HuH-7 (cell line): ENCODE data around the gene PHC2.
"Not testable (repeated sequence)": the region's sequence is repeated elsewhere in the genome, so short reads cannot be mapped to it uniquely, and the experiment has no call there.

ENCODE experiments used
- DNase-seq: peaks from one replicate; pipeline ENCODE4 v3.0.0; 2011; ENCODE audit warnings: low spot score

The PHC2 gene

DNA sequence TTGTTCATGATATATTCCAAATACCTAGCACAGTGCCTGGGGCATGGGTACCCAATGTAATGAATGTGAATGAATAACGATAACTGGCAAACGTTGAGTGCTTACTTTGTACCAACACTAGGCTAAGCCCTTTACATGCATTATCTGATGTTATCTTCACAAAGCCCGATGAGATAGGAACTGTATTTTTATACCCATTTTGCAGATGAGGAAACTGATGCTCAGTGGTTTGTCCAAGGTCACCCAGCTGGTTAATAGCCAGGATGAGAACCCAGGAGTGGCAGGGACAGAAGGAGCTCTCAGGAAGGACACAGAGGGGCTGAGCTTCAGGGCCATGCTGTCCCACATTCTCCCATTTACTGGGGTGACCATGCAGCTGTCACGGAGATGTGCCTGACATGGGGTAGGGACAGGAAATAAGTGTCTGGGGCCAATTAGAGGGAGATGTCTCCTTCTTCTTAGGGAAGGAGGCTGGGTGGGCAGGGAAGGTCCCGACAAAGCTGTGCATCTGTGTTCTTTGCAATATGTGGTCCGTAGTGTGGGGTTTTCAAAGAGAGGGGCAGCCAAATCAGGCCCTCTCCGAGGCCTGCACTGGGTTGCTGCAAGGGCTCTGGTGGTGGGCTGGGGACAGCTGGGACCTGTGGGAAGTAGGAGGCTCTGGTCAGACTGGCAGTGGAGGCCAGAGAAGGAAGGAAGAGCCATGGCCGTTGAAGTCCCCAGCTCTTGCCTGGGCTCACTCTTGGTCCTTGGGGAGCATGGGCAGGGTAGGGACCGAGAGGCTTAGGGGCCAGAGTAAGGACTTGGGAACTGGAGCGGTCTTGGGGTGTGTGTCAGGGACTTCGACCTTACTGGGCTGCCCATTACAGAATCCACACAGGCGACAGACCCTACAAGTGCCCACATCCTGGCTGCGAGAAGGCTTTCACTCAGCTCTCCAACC is 136.6 kb downstream of the PHC2 start:
- no peak for DNase-seq

DNA sequence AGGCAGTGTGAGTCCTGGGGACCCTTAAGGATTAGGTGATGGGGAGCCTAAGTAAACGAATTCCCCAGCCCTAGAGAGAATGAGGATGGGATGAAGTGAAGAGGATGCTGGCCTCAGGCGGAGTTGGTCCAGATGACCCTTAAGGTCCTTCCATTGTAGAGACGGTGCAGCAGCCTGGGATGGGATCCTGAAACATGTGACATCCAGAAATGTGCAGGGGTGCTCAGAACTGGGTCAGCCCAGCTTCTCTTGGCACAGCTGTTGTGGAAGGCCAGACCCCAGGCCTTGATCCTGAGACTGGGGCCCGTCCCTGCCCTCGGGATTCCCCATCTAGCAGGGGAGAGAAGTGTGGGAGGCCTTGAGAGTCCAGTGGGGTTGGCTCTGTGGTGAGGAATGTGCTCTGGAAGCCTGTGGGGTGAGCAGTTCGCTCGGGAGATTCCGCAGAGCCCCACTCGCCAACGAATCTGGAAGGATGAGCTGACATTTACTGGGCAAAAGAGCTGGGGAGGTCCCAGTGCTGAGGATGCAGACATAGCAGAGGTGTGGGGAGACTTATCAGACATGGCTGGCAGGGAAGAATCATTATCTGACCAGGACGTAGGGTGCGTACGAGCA is 138.1 kb downstream of the PHC2 start:
- DNase-seq = no peak

DNA sequence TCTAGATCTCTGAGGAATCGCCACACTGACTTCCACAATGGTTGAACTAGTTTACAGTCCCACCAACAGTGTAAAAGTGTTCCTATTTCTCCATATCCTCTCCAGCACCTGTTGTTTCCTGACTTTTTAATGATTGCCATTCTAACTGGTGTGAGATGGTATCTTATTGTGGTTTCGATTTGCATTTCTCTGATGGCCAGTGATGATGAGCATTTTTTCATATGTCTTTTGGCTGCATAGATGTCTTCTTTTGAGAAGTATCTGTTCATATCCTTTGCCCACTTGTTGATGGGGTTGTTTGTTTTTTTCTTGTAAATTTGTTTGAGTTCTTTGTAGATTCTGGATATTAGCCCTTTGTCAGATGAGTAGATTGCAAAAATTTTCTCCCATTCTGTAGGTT is 140.3 kb downstream of the PHC2 start:
- DNase-seq = not testable (repeated sequence)

DNA sequence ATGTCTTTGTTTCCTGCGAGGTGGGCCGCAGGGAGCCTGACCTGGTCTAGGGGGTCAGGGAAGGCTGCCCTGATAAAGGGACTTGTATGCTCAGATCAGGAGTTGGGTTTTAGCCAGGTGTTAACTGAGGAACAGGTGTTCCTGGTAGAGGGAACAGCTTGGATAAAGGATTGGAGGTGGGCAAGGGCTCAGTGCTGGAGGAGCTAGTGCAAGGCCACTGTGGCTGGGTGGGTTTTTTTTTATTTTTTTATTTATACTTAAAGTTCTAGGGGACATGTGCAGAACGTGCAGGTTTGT is 141.1 kb downstream of the PHC2 start:
- no peak for DNase-seq

DNA sequence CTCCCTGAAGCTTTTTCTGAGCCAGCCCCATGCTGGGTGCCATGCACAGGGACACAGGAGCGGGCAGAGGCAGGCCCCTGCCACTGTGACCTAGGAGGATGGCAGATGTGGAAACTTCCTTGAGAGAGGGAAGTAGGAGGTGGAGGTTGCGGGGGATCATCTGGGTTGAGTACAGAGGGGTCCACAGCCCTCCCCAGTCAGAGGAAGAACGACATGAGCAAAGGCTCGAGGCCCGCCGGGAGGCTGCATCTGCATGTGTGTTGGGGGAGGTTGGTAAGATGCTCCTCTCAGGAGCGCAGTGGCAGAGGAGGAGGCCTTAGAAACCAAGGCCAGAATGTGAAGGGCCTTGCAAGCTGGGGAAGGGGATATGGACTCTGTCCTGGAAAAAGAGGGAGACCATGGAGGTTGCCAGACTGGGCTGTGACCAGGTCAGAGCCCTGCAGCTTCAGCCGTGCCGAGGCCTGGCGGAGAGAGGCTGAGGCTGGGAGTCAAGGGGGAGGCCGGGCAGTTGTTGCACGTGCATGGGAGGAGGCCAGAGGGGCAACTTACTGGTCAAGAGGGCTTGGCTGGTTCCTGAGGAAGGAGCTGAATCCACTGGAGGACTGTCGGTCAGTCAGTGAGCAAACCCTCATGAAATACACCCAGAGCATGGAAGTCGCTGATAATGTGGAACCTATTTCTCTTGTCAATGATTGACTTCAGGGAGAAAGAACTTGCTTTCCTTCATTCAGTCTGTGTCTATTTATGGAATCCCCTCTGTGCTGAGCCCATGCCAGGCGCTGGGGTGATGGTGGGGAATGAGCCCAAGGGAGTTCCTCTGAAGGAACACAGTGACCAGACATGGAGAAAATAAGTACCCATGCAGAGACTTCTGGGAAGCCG is 141.7 kb downstream of the PHC2 start:
- no peak for DNase-seq

DNA sequence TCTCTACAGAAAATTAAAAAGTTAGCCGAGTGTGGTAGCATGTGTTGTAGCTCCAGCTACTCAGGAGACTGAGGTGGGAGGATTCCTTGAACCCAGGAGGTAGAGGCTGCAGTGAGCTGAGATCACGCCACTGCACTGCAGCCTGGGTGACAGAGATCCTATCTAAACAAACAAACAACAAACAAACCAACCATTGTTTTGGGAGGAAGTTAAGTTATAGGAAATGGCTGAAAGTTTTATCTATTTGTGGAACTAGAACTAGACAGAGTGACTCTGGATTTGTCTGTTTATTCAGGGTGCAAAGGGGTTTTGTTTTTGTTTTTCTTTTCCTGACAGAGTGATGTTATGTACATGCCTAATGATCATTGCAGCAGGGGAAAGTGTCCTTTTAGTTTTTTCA is 143.6 kb downstream of the PHC2 start:
- no peak for DNase-seq

DNA sequence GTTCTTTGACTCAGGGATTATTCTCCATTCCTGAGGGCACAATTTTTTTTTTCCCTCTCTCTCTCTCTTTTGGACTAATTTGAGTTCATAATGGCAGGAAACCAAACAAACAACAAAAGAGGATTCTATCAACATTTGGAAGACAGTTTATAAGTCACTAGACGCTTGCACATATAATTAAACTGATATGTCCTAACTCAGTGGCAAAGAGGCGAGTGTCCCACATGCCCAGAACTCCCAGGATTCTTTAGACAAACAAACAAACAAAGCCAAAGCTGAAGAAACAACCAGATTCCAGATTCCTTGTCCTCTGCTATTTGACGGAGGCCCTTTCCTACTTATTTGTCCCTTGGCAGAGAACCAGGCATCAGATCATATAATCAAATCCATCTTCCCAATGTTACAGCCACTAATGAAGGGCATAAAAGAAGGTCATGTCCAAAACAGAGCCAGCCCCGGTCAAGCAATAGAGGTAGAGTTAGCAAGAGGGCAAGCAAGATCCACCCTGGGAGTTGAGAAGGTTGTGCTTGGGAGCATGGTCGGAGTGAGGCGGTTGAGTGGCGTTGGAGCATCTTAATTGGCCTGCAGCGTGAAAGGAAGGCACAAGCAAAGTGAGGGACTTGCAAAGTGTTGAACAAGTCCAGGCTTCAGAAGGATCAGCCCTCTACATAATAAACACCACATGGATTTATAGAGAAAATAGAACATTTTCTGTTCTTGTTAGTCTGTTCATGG is 144.3 kb downstream of the PHC2 start:
- DNase-seq = no peak

DNA sequence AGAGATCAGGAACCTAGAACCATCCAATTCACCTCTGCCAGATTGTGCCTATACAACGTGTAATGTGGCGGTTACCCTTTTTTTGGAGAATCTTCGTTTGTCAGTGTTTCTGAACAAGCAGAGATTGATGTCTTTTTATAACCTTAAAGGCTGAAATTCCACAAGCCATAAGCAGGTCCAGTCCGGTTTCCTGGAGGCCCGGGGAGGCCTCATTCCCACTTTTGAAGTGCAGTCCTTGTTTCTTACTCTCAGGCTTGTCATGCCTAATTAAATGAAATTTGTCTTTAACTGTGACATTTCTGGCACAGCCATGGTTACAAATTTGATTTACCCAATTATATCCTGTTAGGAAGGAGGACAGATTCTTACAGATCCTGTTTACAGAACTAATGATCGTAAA is 146.8 kb downstream of the PHC2 start:
- no peak for DNase-seq

DNA sequence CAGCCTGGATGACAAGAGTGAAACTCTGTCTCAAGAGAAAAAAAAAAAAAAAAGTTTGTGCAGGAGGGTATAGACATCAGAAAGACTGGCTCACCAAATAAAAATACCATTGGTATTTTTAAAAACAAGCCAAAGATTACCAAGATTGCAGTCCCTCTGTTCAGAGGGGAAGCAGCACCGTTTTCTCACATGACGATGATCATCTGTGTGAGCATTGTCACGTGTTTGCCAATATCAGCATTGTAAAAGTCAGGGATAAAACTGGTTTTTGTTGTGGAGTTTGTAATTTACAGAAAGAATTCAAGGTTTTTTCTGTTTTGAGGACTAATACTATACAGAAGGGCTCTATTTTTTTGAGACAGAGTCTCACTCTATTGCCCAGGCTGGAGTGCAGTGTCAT is 148.1 kb downstream of the PHC2 start:
- no peak for DNase-seq

DNA sequence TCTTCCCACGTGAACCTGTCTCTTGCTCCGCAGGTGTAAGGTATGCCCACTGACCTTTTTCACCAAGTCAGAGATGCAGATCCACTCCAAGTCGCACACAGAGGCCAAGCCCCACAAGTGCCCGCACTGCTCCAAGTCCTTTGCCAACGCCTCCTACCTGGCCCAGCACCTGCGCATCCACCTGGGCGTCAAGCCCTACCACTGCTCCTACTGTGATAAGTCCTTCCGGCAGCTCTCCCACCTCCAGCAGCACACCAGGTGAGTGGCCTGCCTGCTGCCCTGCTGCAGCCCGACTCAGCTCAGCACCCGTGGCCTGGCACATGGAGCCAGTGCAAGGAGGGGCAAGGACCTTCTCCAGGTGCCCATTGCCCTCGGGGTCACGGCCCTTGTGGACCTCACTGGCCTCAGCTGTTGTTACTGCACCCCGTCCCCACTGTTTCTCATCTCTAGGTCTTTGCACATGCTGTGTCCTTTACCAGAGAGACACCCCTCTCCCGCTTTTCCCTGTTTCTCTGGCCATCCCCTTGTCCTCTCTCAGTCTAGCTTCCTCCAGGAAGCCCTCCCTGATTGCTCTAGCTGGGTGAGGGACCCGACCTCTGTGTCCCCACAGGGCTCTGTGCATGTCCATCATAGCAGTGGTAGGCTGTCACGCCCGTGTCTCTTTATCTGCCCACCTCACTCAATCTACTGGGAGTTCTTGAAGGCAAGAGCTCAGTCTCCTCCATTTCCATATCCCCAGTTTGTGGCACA is 149.2 kb downstream of the PHC2 start:
- no peak for DNase-seq

DNA sequence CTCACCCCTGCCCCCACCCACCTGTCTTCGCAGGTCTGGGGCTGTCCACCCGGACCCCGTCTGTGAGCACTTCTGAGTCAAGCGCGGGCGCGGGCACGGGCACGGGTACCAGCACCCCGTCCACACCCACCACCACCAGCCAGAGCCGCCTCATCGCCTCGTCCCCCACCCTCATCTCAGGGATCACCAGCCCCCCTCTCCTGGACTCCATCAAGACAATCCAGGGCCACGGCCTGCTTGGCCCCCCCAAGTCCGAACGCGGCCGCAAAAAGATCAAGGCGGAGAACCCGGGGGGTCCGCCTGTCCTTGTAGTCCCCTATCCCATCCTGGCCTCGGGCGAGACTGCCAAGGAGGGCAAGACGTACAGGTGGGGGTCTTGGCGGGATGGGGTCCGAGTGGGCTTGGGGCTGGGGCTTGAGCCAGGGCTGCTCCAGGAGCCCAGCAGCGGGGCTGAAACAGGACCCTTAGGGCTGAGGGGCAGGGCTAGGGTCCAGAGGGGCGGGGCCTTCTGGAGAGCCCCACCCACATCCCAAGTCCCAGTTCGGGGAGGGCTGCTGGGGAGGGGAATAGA is 150.7 kb downstream of the PHC2 start:
- no peak for DNase-seq

DNA sequence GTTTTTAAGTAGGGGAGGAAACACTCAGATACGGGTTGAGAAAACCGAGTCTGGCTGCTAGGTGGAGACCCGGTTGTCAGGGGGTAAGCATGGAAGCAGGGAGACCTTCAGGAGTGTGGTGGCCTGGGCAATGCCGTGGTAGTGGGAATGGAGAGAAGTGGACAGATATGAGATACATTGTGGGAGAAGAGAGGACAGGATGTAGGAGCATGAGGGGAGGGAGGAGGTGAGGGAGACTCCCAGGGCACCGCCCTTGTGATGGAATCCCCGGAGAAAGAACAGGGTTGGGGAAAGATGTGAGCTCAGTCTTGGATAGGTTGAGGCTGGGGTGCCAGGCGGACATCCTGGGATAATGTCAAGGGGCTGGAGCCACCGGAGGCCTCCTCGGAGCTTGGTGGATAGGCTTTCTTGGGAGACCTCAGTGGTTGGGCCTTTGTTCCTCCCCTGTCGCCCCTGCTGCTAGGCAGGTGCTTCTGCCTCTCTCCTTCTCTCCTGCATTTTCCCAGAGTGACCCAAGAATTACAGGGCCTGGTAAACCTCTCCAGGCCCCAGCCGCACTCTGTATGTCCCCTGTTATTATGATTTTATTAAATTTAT is 153.3 kb downstream of the PHC2 start:
- DNase-seq = no peak

DNA sequence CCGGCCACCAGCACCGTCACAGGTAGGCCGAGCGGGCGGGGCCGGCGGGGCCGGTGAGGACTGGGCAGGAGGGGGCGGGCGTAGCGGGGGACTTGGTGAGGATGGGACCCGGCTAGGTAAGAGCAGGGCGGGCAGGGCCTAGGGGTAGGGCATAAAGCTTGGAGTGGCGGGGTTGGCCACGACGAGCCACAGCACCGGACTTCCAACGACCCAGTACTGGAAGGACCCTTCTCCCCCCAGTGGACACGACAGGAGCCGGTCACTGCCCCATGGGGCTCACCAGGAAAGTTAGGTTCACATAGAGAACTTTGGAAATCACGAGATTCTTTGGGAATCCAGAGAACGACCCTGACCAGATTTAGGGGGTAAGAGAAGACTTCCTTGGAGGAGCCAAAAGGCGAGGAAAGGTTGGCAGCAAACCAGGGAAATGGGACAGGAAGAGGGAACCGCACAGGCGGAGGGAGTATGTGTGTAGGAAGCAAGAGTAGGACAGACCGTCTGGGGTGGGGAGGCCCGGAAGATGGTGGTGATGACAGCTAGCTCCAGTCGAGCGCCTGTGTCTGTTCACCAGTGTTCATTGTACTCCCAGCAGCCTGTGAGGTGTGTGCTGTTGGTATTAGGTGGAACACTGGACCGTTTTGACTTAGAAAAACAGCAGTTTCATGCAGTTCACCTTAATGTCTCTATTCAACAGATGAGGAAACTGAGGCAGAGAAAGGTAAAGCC is 154.2 kb downstream of the PHC2 start:
- no peak for DNase-seq

DNA sequence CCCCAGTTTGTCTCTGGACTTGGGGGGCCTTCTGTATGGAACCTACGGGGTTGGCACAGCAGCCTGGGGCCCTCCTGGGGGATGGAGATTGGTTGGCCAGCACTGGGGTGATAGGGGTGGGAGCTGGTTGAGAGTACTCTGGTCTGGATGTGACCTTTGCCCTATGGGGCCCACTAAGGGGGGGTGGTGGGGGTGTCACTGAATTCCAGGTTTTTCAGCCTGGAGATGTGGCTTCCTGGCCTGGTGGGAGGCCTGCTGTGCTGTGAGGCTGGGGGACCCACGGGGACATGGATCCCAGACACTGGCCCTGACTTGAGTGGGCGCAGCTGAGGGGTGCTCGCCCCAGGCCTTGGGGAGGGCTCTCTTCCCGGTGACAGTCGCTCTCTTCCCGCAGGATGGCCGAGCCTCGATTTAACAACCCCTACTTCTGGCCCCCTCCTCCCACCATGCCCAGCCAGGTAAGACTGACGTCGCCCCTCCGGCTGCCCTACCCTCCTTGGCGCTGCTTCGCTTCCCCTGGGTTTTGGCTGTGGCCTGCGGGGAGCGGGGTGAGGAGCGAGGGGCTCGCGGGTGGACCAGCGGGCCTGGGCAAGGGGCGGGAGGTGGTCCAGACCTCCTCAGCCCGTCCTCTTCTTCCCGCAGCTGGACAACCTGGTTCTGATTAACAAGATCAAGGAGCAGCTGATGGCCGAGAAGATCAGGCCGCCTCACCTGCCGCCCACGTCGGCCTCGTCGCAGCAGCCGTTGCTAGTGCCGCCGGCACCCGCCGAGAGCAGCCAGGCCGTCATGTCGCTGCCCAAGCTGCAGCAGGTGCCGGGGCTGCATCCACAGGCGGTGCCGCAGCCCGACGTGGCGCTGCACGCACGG is 155.0 kb downstream of the PHC2 start:
- DNase-seq = no peak

DNA sequence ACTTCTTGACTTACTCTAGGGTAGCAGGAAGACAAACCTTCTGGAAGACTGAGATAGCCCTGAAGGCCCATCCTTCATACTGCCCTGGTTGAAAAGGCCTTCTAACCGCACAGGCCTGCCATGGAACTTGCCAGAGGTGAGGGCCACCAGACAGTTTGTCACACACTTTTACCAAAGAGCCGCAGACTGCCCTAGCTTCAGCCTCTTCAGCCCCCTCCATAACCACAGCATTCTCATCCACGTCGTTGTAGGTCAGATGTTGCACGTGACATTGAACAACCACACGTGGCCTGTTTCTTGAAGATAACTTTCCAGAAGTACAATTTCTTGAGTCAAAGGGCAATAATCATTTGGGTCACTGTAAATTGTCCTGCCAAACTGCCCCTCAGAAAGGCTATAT is 155.7 kb downstream of the PHC2 start:
- DNase-seq = no peak

DNA sequence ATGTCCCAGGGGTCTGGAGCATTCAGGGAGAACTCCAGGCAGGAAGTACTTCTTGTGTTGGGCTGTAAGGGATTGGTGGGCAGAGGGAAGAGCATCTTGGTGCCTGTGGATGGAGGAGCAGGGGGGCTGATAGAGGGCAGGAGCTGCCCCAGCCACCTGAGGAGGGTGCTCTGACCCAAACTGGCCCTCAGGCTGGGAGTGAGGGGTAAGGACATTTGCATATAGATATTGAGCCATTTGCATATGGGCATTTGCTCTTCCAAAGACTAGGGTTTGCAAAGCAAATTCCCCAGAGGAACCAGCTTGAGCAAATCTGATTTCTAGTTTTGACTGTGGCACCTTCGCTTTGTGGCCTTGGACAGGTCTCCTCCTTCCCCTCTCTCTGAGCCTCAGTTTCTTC is 156.4 kb downstream of the PHC2 start:
- no peak for DNase-seq

DNA sequence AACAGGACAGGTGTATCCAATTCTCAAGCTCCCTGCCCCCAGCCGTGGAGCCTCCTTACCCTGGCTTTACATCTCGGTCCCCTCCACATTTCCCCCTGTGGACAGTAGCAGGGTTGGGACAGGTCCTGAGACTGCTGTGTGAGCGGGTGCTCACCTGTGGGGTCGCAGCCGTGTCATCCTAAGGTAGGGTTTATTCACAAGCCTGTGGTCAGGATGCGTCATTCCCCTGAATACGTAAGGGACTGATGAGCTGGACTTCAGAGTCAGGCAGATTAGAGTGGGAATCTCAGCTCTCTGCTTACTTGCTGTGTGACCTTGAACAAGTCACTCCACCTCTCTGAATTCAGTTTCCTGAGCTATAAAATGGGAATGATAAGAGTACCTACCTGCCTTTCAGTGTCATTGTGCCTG is 156.9 kb downstream of the PHC2 start:
- DNase-seq = no peak
